ENCODE data around the gene BOD1L2.
A peak's percentile ranks its signal among the peaks of the same experiment; 100 is the strongest.

Gene BOD1L2

GRCh38 chr18:57122936-57123510 lies 23.9 kb upstream of the BOD1L2 start:
- TF ChIP-seq CTCF (IDR thresholded peaks at IDR 0.05; ENCODE audit: insufficient read depth, missing control alignments): no peak
- DNase-seq (ENCODE audit: insufficient read length, low spot score) (no peak), FAIRE-seq (no peak)

GRCh38 chr18:57125627-57126026 lies 21.3 kb upstream of the BOD1L2 start:
- no peak for TF ChIP-seq CTCF (IDR thresholded peaks at IDR 0.05; ENCODE audit: insufficient read depth, missing control alignments)
- FAIRE-seq (no peak), DNase-seq (ENCODE audit: insufficient read length, low spot score) (no peak)

- DNase-seq (ENCODE audit: insufficient read length, low spot score): no peak
- no peak for FAIRE-seq
- no peak for TF ChIP-seq CTCF (IDR thresholded peaks at IDR 0.05; ENCODE audit: insufficient read depth, missing control alignments)
Measured at GRCh38 chr18:57128220-57128932, 18.5 kb upstream of the BOD1L2 start.

- no peak for TF ChIP-seq CTCF (IDR thresholded peaks at IDR 0.05; ENCODE audit: insufficient read depth, missing control alignments)
- DNase-seq (ENCODE audit: insufficient read length, low spot score) (no peak), FAIRE-seq (peak; percentile 48)
Measured at GRCh38 chr18:57131101-57131500, 15.8 kb upstream of the BOD1L2 start.

- FAIRE-seq (peak; percentile 85), DNase-seq (ENCODE audit: insufficient read length, low spot score) (no peak)
- no peak for TF ChIP-seq CTCF (IDR thresholded peaks at IDR 0.05; ENCODE audit: insufficient read depth, missing control alignments)
Measured at GRCh38 chr18:57131782-57132181, 15.1 kb upstream of the BOD1L2 start.

- FAIRE-seq: peak; percentile 85
- DNase-seq (ENCODE audit: insufficient read length, low spot score): no peak
- no peak for TF ChIP-seq CTCF (IDR thresholded peaks at IDR 0.05; ENCODE audit: insufficient read depth, missing control alignments)
Measured at GRCh38 chr18:57134618-57135135, 12.2 kb upstream of the BOD1L2 start.

GRCh38 chr18:57135699-57136098 lies 11.2 kb upstream of the BOD1L2 start:
- no peak for DNase-seq (ENCODE audit: insufficient read length, low spot score)
- no peak for FAIRE-seq
- TF ChIP-seq CTCF (IDR thresholded peaks at IDR 0.05; ENCODE audit: insufficient read depth, missing control alignments): no peak
